Choroid plexus epithelial cell (primary cell): Measurements from ENCODE around the gene ATP9B.
"Not testable (repeated sequence)": the region's sequence is repeated elsewhere in the genome, so short reads cannot be mapped to it uniquely, and the experiment has no call there.

Experiments
- DNase-seq: peaks from one replicate; pipeline ENCODE4 v3.0.0-alpha.2; 2010; ENCODE audit warnings: low read depth
- H3K4me3 ChIP-seq: 2 replicates; pipeline ENCODE4 v1.5.1; 2011; ENCODE audit warnings: low read depth, mild to moderate bottlenecking, control low read depth, low read length, moderate library complexity
- CTCF ChIP-seq: conservative IDR thresholded peaks from 2 replicates; pipeline ENCODE4 v1.5.1; 2011; ENCODE audit warnings: low read depth, mild to moderate bottlenecking, control low read depth, inconsistent platforms, low read length, moderate library complexity

The ATP9B gene

GRCh38 chr18:79164706-79165105 lies 95.5 kb downstream of the ATP9B start:
- no peak for TF ChIP-seq CTCF
- H3K4me3 ChIP-seq = no peak overlapping the region
- DNase-seq = peak; percentile 11

- TF ChIP-seq CTCF = no peak
- no peak for DNase-seq
- no peak overlapping the region for H3K4me3 ChIP-seq
Observed at GRCh38 chr18:79166702-79167101, 97.5 kb downstream of the ATP9B start.

GRCh38 chr18:79167526-79168190 lies 98.5 kb downstream of the ATP9B start:
- TF ChIP-seq CTCF = no peak
- H3K4me3 ChIP-seq = no peak overlapping the region
- DNase-seq = no peak

- no peak overlapping the region for H3K4me3 ChIP-seq
- TF ChIP-seq CTCF = no peak
- DNase-seq = peak; percentile 65
Observed at GRCh38 chr18:79169958-79170555, 100.9 kb downstream of the ATP9B start.

DNA sequence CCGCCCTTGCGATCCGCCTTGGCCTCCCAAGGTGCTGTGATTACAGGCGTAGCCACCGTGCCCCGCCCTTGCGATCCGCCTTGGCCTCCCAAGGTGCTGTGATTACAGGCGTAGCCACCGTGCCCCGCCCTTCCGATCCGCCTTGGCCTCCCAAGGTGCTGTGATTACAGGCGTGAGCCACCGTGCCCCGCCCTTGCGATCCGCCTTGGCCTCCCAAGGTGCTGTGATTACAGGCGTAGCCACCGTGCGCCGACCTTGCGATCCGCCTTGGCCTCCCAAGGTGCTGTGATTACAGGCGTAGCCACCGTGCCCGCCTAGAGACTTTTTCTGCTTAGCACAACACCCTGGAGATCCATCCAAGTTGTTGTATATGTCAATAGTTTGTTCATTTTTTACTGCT lies 103.1 kb downstream of the ATP9B start:
- DNase-seq, H3K4me3 ChIP-seq: not testable (repeated sequence)

- TF ChIP-seq CTCF = no peak
- H3K4me3 ChIP-seq = no peak overlapping the region
- DNase-seq = no peak
Observed at GRCh38 chr18:79173742-79174141, 104.5 kb downstream of the ATP9B start.

DNA sequence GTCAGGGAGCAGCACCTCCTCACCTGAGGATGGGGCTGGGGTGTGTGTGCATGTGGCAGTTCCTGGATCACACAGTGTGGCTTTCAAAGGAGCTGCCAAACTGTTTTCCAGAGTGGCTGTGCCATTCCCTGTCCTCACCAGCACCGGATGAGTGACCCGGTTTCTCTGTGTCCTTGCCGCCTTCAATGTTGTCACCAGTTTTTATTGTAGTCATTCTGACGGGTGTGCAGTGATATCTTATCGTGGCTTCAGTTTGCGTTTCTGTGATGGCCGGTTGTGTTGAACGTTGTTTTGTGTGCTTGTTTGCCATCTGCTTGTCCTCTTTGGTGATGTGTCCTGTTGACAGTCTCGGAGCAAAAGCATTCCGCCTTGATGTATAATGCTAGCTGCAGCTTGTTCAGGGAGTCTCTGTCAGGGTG lies 108.9 kb downstream of the ATP9B start:
- no peak overlapping the region for H3K4me3 ChIP-seq
- TF ChIP-seq CTCF = no peak
- DNase-seq = no peak
